Stomach (tissue), 4 donors: ENCODE measurements around the gene SULF2.

Experiments used
- CTCF ChIP-seq, 7 experiments: fragments of 450-650 bp in 4 of 7; fragments of 200-600 bp in 3 of 7; sonication (generic) in 3 of 7; IDR thresholded peaks; one replicate each; pipeline ENCODE4 v1.5.1; 2016 to 2019; ENCODE audit warnings: antibody characterized with exemption in 7 of 7, control low read depth in 2 of 7, mild to moderate bottlenecking in 1 of 7
- EP300 ChIP-seq: sonication (generic); formaldehyde crosslinking; IDR thresholded peaks from one replicate; pipeline ENCODE4 v1.6.1; 2017; ENCODE audit warnings: antibody characterized with exemption
- POLR2AphosphoS5 ChIP-seq, 3 donors: sonication (generic); formaldehyde crosslinking; IDR thresholded peaks; one replicate each; pipeline ENCODE4 v1.6.1; 2016; ENCODE audit warnings: antibody characterized with exemption in 3 of 3

- no peak for TF ChIP-seq CTCF (IDR thresholded peaks at IDR 0.05)
- no peak for TF ChIP-seq POLR2AphosphoS5 (IDR thresholded peaks at IDR 0.05)
- no peak for TF ChIP-seq EP300
Measured at GRCh38 chr20:47700327-47700726, 85.0 kb downstream of the SULF2 start.
